ENCODE data around the gene TFIP11.

TFIP11 gene

GRCh38 chr22:26544489-26544888 lies 32.2 kb upstream of the TFIP11 start:
- no peak overlapping the region for H3K4me3 ChIP-seq (ENCODE audit: low read length)
- TF ChIP-seq CTCF (IDR thresholded peaks at IDR 0.05; ENCODE audit: insufficient read depth, low read depth, low read length, missing control alignments), result no peak
- DNase-seq (ENCODE audit: low read depth), result no peak

GRCh38 chr22:26542831-26543230 lies 30.6 kb upstream of the TFIP11 start:
- no peak for DNase-seq (ENCODE audit: low read depth)
- H3K4me3 ChIP-seq (ENCODE audit: low read length), result no peak overlapping the region
- TF ChIP-seq CTCF (IDR thresholded peaks at IDR 0.05; ENCODE audit: insufficient read depth, low read depth, low read length, missing control alignments), result no peak

DNA sequence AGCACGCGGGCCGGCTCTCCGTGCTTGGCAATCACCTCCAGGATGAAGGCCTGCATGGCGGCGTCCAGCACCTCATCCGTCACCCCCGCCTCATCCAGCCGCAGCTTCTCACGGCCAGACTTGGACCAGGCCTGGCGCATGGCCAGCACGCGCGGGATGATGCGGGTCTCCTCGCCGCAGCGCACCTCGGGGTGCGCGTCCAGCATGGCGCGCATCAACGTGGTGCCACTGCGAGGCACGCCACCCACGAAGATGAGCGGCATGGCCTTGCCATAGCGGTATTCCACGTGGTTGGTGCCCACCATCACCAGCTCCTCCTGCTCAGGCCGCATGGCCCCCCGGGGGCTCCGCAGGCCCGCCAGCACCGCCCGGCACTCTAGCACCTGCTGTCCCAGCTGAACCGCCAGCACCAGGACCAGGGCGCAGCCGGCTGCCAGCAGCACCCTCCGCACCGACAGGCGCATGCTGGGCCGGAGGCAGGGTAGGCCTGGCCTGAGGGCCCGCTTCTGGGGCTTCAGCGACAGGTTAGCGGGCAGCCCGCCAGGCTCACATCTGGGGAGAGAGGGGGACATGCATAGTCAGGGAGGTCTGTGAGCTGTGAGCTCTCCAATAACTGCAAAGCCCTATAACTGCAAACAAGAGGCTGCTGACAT lies 29.0 kb upstream of the TFIP11 start:
- DNase-seq (ENCODE audit: low read depth), result no peak
- H3K4me3 ChIP-seq (ENCODE audit: low read length), result no peak overlapping the region
- TF ChIP-seq CTCF (IDR thresholded peaks at IDR 0.05; ENCODE audit: insufficient read depth, low read depth, low read length, missing control alignments), result no peak

DNA sequence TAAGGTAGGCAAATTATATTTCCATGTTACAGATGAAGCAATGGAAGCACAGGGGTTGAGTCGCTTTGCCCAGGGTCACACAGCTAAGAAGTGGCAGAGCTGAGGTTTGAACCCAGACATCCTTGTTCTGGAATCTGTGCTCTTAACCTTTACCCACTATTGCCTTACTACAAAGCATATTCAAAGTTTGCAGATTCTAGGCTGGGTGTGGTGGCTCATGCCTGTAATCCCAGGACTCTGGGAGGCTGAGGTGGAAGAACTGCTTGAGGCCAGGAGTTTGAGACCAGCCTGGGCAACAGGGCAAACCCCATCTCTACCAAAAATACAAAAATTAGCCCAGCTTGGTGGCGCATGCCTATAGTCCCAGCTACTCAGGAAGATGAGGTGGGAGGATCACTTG lies 27.8 kb upstream of the TFIP11 start:
- TF ChIP-seq CTCF (IDR thresholded peaks at IDR 0.05; ENCODE audit: insufficient read depth, low read depth, low read length, missing control alignments), result no peak

GRCh38 chr22:26536762-26537134 lies 24.5 kb upstream of the TFIP11 start:
- no peak for DNase-seq (ENCODE audit: low read depth)
- H3K4me3 ChIP-seq (ENCODE audit: low read length), result no peak overlapping the region
- TF ChIP-seq CTCF (IDR thresholded peaks at IDR 0.05; ENCODE audit: insufficient read depth, low read depth, low read length, missing control alignments), result no peak

More for the DNA sequence above, 27.8 kb upstream of the TFIP11 start:
- DNase-seq (ENCODE audit: low read depth), result no peak
- H3K4me3 ChIP-seq (ENCODE audit: low read length), result no peak overlapping the region

DNA sequence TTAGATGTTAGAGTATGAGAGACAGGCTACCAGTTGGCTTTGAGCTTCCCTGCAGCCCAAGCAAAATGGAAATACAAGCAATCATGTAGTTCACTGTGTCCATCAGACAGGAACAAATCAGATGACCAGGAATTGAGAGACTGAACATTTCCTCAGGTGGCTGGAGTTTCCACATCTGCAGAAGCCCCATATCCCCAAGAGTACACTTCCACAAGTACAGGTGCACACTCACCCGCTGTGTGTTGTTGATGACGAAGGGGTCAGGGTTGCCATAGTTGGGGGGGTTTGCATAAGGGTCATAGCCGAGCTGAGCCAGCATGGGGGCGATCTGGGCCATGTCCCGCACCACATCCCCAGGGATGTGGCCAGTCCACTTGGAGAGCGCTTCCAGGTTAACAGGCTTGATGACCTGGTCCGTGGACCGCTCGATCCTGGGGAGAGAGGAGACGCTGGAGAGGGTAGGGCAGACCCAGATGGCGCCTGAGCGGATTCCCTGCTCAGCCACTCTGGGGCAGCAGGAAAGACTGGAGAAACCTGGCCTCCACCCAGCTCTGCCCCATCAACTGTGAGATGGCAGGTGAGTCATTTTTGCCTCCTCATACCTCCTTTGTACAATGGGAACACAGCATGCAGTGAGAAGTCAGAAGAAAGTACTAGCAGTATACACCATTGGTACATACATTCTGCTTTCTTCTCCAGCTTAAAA lies 23.9 kb upstream of the TFIP11 start:
- no peak overlapping the region for H3K4me3 ChIP-seq (ENCODE audit: low read length)
- no peak for TF ChIP-seq CTCF (IDR thresholded peaks at IDR 0.05; ENCODE audit: insufficient read depth, low read depth, low read length, missing control alignments)
- DNase-seq (ENCODE audit: low read depth), result peak; percentile 77

DNA sequence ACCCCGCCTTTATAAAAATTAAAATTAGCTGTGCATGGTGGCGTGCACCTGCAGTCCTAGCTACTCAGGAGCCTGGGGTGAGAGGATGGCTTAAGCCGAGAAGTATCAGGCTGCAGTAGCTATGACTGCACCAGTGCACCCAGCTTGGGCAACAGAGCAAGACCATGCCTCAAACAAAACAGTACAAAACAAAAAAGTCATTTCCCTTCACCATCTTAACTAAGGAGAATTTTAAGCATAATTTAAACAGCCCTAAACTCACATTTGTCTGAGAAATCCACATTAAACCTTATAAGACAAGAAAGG lies 23.3 kb upstream of the TFIP11 start:
- DNase-seq (ENCODE audit: low read depth), result no peak
- H3K4me3 ChIP-seq (ENCODE audit: low read length), result no peak overlapping the region
- TF ChIP-seq CTCF (IDR thresholded peaks at IDR 0.05; ENCODE audit: insufficient read depth, low read depth, low read length, missing control alignments), result no peak

Measured in epithelial cell of esophagus (primary cell).